Uterus (tissue), 4 donors: ENCODE results near the gene CCDC141. TPM values are rescaled to one million over a fixed set of nuclear protein-coding genes. Genes with fewer than 3 reads are reported as not detected.

ENCODE experiments used
- DNase-seq, 2 donors: peaks; one replicate each; pipeline ENCODE4 v3.0.0-alpha.2; 2019 to 2020
- H3K27ac ChIP-seq, 2 donors: fragments of 200-600 bp; sonication (generic); 1 replicate in 1 of 2; 2 replicates in 1 of 2; pipeline ENCODE4 v1.5.1; 2016 to 2018
- H3K27me3 ChIP-seq, 2 donors: fragments of 200-600 bp; sonication (generic); one replicate each; pipeline ENCODE4 v1.5.1; 2018 to 2019; ENCODE audit warnings: control low read depth in 1 of 2
- H3K36me3 ChIP-seq, 2 donors: fragments of 200-600 bp; sonication (generic); one replicate each; pipeline ENCODE4 v1.5.1; 2019; ENCODE audit warnings: control low read depth in 1 of 2
- H3K4me1 ChIP-seq, 2 donors: fragments of 200-600 bp; sonication (generic); one replicate each; pipeline ENCODE4 v1.5.1; 2018 to 2019; ENCODE audit warnings: control low read depth in 1 of 2
- H3K4me3 ChIP-seq, 2 donors: fragments of 200-600 bp; sonication (generic); 1 replicate in 1 of 2; 2 replicates in 1 of 2; pipeline ENCODE4 v1.5.1; 2018 to 2019; ENCODE audit warnings: mild to moderate bottlenecking in 1 of 2
- H3K9me3 ChIP-seq, 2 donors: fragments of 200-600 bp; sonication (generic); one replicate each; pipeline ENCODE4 v1.5.1; 2019; ENCODE audit warnings: control low read depth in 1 of 2
- CTCF ChIP-seq, 4 experiments: fragments of 200-600 bp in 2 of 4; fragments of 450-650 bp in 2 of 4; sonication (generic) in 2 of 4; IDR thresholded peaks; one replicate each; pipeline ENCODE4 v1.5.1; 2016 to 2019; ENCODE audit warnings: antibody characterized with exemption in 4 of 4, mild to moderate bottlenecking in 2 of 4, moderate library complexity in 1 of 4
- POLR2A ChIP-seq, 2 donors: fragments of 450-650 bp; IDR thresholded peaks; one replicate each; pipeline ENCODE4 v1.6.1; 2016; ENCODE audit warnings: antibody characterized with exemption in 2 of 2, mild to moderate bottlenecking in 1 of 2, moderate library complexity in 1 of 2
- intact Hi-C: fragments of 100-400 bp; cut with DNase I; formaldehyde crosslinking; loops from one replicate; pipeline ENCODE4 v1.15.1; 2023; ENCODE audit warnings: low total_unique reads
- total RNA-seq, 4 donors: library from RNA; depleted of rRNA in 3 of 4; stranded (reverse); fragments of >200 nt in 3 of 4; gene quantifications; one replicate each; pipeline versions ENCODE4 v1.1.0 to v1.2.4, GENCODE V29; 2014 to 2023
- donor health status: DM: yes; HTN: yes; CAD: no.

CCDC141 gene
- total RNA-seq, 4 donors from 2014 or later = 0.29 to 10.2 (median 3.8) TPM

DNA sequence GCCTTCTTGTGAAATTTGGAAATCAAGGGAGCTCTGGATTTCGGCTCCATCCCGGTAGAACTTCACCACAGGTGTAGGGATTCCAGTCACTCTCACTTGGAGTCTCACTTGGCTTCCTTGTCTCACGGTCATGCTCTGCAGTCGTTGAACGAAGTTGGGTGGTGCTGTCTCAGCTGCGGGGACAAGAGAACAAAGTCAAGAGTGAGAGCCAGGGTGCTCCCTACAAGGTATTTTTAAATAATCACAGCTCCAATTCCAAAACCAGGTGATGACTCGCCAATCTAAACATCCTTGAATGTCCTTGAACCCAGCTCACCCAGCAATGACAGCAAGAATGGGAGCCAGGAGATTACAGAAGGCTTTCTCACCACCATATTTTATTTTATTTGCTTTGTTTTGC lies 249.4 kb downstream of the CCDC141 start:
- TF ChIP-seq CTCF (IDR thresholded peaks at IDR 0.05) = no peak
- TF ChIP-seq POLR2A (IDR thresholded peaks at IDR 0.05) = no peak
- H3K36me3 ChIP-seq = no peaks in the 10 kb centered on the region
- H3K27me3 ChIP-seq = no peaks in the 10 kb centered on the region
- H3K4me3 ChIP-seq = no peak overlapping the region
- no peaks in the 10 kb centered on the region for H3K9me3 ChIP-seq
- H3K4me1 ChIP-seq = no peaks in the 10 kb centered on the region
- intact Hi-C loops = no loop called here
- no peak for DNase-seq
- no peak overlapping the region for H3K27ac ChIP-seq

GRCh38 chr2:178799305-178799704 lies 250.6 kb downstream of the CCDC141 start:
- intact Hi-C loops = no loop called here
- H3K9me3 ChIP-seq = no peaks in the 10 kb centered on the region
- no peak overlapping the region for H3K27ac ChIP-seq
- no peak for DNase-seq
- H3K4me1 ChIP-seq = no peaks in the 10 kb centered on the region
- TF ChIP-seq CTCF (IDR thresholded peaks at IDR 0.05) = no peak
- no peaks in the 10 kb centered on the region for H3K27me3 ChIP-seq
- H3K36me3 ChIP-seq = no peaks in the 10 kb centered on the region
- H3K4me3 ChIP-seq = no peak overlapping the region

DNA sequence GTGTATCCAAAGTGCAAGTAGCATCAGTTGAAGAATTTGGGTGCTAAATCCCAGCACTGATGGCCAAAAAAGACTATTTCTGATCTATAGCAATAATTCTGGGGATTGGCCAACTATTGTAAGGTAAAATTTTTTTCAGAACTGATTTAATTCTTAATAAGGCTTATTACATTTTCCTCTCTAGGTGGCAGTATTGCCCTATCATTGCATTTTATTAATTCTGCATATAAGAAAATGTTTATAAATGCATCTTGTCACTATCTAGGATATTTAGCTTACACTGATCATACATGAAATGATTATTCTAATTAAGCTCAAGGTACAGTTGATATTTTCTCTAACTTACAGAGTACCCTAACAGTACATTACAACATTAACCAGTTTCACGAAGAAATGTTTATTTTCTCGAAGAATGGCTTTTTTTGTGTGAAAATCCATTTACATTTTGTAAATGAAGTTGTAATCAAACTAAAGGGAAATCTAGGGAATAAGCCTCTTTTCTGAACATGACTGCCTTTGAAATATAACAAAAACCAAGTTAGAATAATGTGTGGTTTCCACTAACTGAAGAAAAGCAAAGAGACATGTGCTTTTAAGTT lies 253.8 kb downstream of the CCDC141 start:
- intact Hi-C loops = no loop called here
- no peak for DNase-seq
- TF ChIP-seq CTCF (IDR thresholded peaks at IDR 0.05) (peak; percentile 38 to 55 (median 43)), POLR2A (IDR thresholded peaks at IDR 0.05) (no peak)
- Histone ChIP-seq H3K4me1 (no peaks in the 10 kb centered on the region), H3K27me3 (no peaks in the 10 kb centered on the region), H3K9me3 (no peaks in the 10 kb centered on the region), H3K27ac (no peak overlapping the region), H3K36me3 (no peaks in the 10 kb centered on the region), H3K4me3 (no peak overlapping the region)

- no peak for DNase-seq
- H3K27ac ChIP-seq = no peak overlapping the region
- no peaks in the 10 kb centered on the region for H3K4me1 ChIP-seq
- H3K27me3 ChIP-seq = no peaks in the 10 kb centered on the region
- no peaks in the 10 kb centered on the region for H3K36me3 ChIP-seq
- H3K4me3 ChIP-seq = no peak overlapping the region
- intact Hi-C loops = no loop called here
- TF ChIP-seq CTCF (IDR thresholded peaks at IDR 0.05) = no peak
- TF ChIP-seq POLR2A (IDR thresholded peaks at IDR 0.05) = no peak
- no peaks in the 10 kb centered on the region for H3K9me3 ChIP-seq
Observed at GRCh38 chr2:178787934-178788333, 262.0 kb downstream of the CCDC141 start.

DNA sequence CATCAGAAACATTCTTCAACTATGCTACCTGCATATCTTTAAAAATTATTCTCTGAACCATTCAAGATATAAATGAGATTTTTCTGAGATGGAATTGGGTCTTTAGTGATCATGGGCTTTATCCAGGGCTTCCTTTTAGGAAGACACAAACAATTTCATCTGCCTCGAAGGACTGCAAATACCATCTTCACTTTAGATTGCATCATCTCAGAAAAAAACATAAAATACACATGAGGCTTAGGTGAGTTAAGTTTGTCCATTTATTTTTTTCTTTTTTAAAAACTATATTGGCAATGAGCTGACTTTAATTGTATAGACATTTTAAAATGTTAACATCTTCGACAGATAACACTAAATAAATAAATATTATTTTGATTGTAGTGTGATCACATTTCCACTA lies 262.8 kb downstream of the CCDC141 start:
- Histone ChIP-seq H3K4me1 (no peaks in the 10 kb centered on the region), H3K9me3 (no peaks in the 10 kb centered on the region), H3K27ac (no peak overlapping the region), H3K27me3 (no peaks in the 10 kb centered on the region), H3K4me3 (no peak overlapping the region), H3K36me3 (no peaks in the 10 kb centered on the region)
- intact Hi-C loops = no loop called here
- no peak for TF ChIP-seq POLR2A (IDR thresholded peaks at IDR 0.05)
- TF ChIP-seq CTCF (IDR thresholded peaks at IDR 0.05) = no peak
- DNase-seq = no peak
